Heart left ventricle (tissue), 13 donors: ENCODE data around the gene GALNT10.

Source experiments
- POLR2A ChIP-seq, 2 donors: fragments of 450-650 bp; IDR thresholded peaks; one replicate each; pipeline ENCODE4 v1.6.1; 2017; ENCODE audit warnings: antibody characterized with exemption in 2 of 2, mild to moderate bottlenecking in 2 of 2, moderate library complexity in 2 of 2
- TF ChIP-seq, protein P1 (sequence below), 12 donors: fragments of 200-600 bp; sonication (generic) in 4 of 12; IDR thresholded peaks; one replicate each; pipeline versions ENCODE4 v1.5.0 to v1.8.0; 2018 to 2022; ENCODE audit warnings: antibody characterized with exemption in 12 of 12, mild to moderate bottlenecking in 5 of 12
- donor health status: ischemic (EF 13 %, LVEDD 7.1; RV severe dilation, severe dysfunction).
- donor health status: DM: no; HTN: yes; CAD: no.
- donor health status: DM: no; HTN: no; CAD: no.
- donor health status: ischemic (EF 25% LVEDD 6.9; RV normal size, moderate dysfunction).
- donor health status: ischemic (EF 25% LVEDD 5.7; RV mildly dilated, moderate dysfunction).
- donor health status: ischemic (EF 35%, LVEDD 5.7; RV mildly dilated, moderate dysfunction).
- donor health status: nonischemic (EF 11% LVEDD 7.7; RV severe dilation, severe dysfunction).
- donor health status: DM: yes; HTN: yes; CAD: no.
- donor health status: PGD.
- donor health status: ischemic (EF 29% LVEDD 5.4; RV normal size, mild dysfunction).
- donor health status: nonischemic (EF 23%, LVEDD 6.1; RV moderate dilation, normal function).

DNA sequence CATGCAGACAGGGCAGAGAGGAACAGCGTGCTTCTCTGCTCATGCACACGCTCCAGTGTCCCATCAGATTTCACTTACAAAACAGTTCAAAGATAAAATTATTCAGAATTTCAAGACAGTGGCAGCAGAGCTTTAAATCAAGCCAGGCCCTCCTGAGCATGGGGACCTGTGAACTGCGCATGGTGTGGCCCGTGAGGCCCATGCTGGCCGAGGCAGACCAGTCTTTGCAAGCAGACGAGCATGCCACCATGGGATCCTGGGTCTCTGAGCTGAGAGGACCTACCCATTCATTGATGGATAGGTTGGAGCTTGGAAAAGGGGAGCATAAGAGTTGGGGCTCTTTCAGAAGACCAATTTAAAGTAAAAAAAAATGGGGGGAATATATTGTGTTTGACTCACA, 220.3 kb downstream of the GALNT10 start:
- TF ChIP-seq, protein P1, sequence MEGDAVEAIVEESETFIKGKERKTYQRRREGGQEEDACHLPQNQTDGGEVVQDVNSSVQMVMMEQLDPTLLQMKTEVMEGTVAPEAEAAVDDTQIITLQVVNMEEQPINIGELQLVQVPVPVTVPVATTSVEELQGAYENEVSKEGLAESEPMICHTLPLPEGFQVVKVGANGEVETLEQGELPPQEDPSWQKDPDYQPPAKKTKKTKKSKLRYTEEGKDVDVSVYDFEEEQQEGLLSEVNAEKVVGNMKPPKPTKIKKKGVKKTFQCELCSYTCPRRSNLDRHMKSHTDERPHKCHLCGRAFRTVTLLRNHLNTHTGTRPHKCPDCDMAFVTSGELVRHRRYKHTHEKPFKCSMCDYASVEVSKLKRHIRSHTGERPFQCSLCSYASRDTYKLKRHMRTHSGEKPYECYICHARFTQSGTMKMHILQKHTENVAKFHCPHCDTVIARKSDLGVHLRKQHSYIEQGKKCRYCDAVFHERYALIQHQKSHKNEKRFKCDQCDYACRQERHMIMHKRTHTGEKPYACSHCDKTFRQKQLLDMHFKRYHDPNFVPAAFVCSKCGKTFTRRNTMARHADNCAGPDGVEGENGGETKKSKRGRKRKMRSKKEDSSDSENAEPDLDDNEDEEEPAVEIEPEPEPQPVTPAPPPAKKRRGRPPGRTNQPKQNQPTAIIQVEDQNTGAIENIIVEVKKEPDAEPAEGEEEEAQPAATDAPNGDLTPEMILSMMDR (IDR thresholded peaks at IDR 0.05) = no peak
- TF ChIP-seq POLR2A (IDR thresholded peaks at IDR 0.05) = no peak
